ENCODE data around the gene USP6NL. TPM values are rescaled to one million over a fixed set of nuclear protein-coding genes. Genes with fewer than 3 reads are reported as not detected.
A peak's percentile ranks its signal among the peaks of the same experiment; 100 is the strongest.

Gene USP6NL
- total and polyA plus RNA-seq, 10 of the 15 experiments (the other 5 are each of a cell fraction or from before 2014, with no cell fraction given), result 4.0 to 27.7 (median 18.2) TPM

- no peak for TF ChIP-seq POLR2A (IDR thresholded peaks at IDR 0.05; ENCODE audit: low read depth, low read length)
- no peak for TF ChIP-seq ZNF687 (IDR thresholded peaks at IDR 0.05)
- no peak for TF ChIP-seq SUZ12 (IDR thresholded peaks at IDR 0.05; ENCODE audit: unreplicated experiment)
- no peak for TF ChIP-seq NKRF (conservative IDR thresholded peaks at IDR 0.05)
Measured at GRCh38 chr10:11647676-11648075, 36.2 kb upstream of the USP6NL start (continued).

DNA sequence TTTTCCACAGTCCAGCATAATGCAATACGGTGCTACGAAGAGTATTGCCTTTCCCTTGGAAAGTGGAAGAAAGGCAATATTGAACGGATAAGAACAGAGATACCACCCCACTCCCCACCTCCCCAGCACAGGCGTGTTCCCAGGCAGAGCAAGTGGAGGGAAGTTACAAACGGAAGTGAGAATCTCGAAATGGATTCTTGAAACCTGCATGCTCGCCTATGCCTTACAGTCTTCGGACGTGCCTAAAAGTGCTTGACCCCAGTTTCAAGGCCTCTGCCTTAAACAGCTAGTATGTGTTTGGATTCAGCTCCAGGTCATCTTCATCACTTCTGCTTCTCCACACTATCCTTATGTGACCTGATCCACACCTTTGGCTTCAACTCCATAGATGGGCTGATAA lies 35.0 kb upstream of the USP6NL start:
- WGBS (ENCODE audit: insufficient coverage, insufficient replicate concordance, low lambda C conversion rate, missing lambda C conversion rate), result 48% methylated on average over 9 of the region's 9 CpGs
- in situ Hi-C loops (cut with MboI), result no loop called here
- intact Hi-C loops (cut with micrococcal nuclease; ENCODE audit: unreplicated experiment), result no loop called here

More for the DNA sequence above, 35.0 kb upstream of the USP6NL start:
- Histone ChIP-seq H3K4me3 (no peak overlapping the region), H2AFZ (ENCODE audit: control insufficient read depth, low read depth, low read length) (no peak overlapping the region), H3K79me2 (ENCODE audit: control insufficient read depth, insufficient read depth, low read length) (no peaks in the 10 kb centered on the region), H4K20me1 (ENCODE audit: control insufficient read depth, insufficient read depth) (no peaks in the 10 kb centered on the region), H3K4me2 (ENCODE audit: control insufficient read depth, insufficient read depth) (peak overlapping the region; percentile 11; the same call in 1 of the 2 replicates), H3K36me3 (ENCODE audit: control insufficient read depth in 2 of 2, insufficient read depth in 2 of 2, low read length in 1 of 2) (no peaks in the 10 kb centered on the region), H3K9me3 (replicated peaks; ENCODE audit: control insufficient read depth, insufficient read depth, low read length) (no peaks in the 10 kb centered on the region), H3K27ac (ENCODE audit: control insufficient read depth, insufficient read depth) (no peak overlapping the region), H3K9ac (ENCODE audit: control insufficient read depth, insufficient read depth, low read length) (no peak overlapping the region), H3K27me3 (replicated peaks in 1 of 2; ENCODE audit: control insufficient read depth in 2 of 2, insufficient read depth in 2 of 2, low read length in 1 of 2) (no peaks in the 10 kb centered on the region), H3K4me1 (ENCODE audit: control insufficient read depth, insufficient read depth, low read length) (peaks cover 8% of the 10 kb centered on the region)
- BruUV-seq (replicated peaks), result no TSS peak
- peak; percentile 59 for TF ChIP-seq EED (IDR thresholded peaks at IDR 0.05; ENCODE audit: low read depth)
- TF ChIP-seq SPI1 (IDR thresholded peaks at IDR 0.05; ENCODE audit: borderline replicate concordance, insufficient read depth, low read depth, low read length), result 0 out of 2 replicates have a peak, but pooled peaks have one; percentile 14
- TF ChIP-seq, protein P1, sequence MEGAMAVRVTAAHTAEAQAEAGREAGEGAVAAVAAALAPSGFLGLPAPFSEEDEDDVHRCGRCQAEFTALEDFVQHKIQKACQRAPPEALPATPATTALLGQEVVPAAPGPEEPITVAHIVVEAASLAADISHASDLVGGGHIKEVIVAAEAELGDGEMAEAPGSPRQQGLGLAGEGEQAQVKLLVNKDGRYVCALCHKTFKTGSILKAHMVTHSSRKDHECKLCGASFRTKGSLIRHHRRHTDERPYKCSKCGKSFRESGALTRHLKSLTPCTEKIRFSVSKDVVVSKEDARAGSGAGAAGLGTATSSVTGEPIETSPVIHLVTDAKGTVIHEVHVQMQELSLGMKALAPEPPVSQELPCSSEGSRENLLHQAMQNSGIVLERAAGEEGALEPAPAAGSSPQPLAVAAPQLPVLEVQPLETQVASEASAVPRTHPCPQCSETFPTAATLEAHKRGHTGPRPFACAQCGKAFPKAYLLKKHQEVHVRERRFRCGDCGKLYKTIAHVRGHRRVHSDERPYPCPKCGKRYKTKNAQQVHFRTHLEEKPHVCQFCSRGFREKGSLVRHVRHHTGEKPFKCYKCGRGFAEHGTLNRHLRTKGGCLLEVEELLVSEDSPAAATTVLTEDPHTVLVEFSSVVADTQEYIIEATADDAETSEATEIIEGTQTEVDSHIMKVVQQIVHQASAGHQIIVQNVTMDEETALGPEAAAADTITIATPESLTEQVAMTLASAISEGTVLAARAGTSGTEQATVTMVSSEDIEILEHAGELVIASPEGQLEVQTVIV (IDR thresholded peaks at IDR 0.05; ENCODE audit: borderline replicate concordance, partially characterized antibody), result no peak
- ChIA-PET POLR2A (no interaction called here), SMC1A (ENCODE audit: uncharacterized antibody, unreplicated experiment) (interaction anchor here (0.6 to 0.8 kb wide), 3 partner anchors 9 to 27 kb away, joined by 3 to 4 read pairs (median 3); no protein-coding TSS in a partner anchor), RAD21 (ENCODE audit: unreplicated experiment) (interaction anchor here (1.6 kb wide), 1 partner anchor 131 kb away, joined by 3 read pairs; no protein-coding TSS in a partner anchor), CTCF (interaction anchor here (0.7 kb wide), 2 partner anchors 15 to 111 kb away, joined by 4 read pairs; no protein-coding TSS in a partner anchor)
- FAIRE-seq (peak; percentile 75), DNase-seq (ENCODE audit: low read depth, low spot score) (no peak), ATAC-seq (no peak)

All from GM12878 (cell line).